ENCODE results near the gene NCOA1.

- no peak for TF ChIP-seq RARB (CRISPR knock-in tag; IDR thresholded peaks at IDR 0.05)
- no peak for TF ChIP-seq GLIS3 (CRISPR knock-in tag; IDR thresholded peaks at IDR 0.05)
- no peak for TF ChIP-seq BACH2 (CRISPR knock-in tag; IDR thresholded peaks at IDR 0.05; ENCODE audit: borderline replicate concordance)
- TF ChIP-seq OSR1 (CRISPR knock-in tag; IDR thresholded peaks at IDR 0.05), result no peak
- TF ChIP-seq PATZ1 (CRISPR knock-in tag; IDR thresholded peaks at IDR 0.05; ENCODE audit: borderline replicate concordance), result no peak
Measured at GRCh38 chr2:24527536-24527935, 36.5 kb downstream of the NCOA1 start.

All from SK-N-SH treated with all-trans-retinoic acid at 6 μM for 48 hours (cell line).